ENCODE data around the gene ZDHHC11.
"Not testable (repeated sequence)": the region's sequence is repeated elsewhere in the genome, so short reads cannot be mapped to it uniquely, and the experiment has no call there.

The ZDHHC11 gene

GRCh38 chr5:850511-851006 lies at the start of gene ZDHHC11:
TSS of gene ZDHHC11 (minus strand) at chr5:850986. CDS start at chr5:850602, 384 bp downstream.
- DNase-seq: no peak

GRCh38 chr5:893711-894110 lies 42.9 kb upstream of the ZDHHC11 start:
- DNase-seq: no peak

- no peak for DNase-seq
Measured at GRCh38 chr5:893137-893506, 42.3 kb upstream of the ZDHHC11 start.

- DNase-seq: peak; percentile 65
Measured at GRCh38 chr5:892394-893136, 41.8 kb upstream of the ZDHHC11 start, which contains the start of the genes BRD9 and TRIP13. TSS of gene BRD9 (minus strand) at chr5:892801. CDS start at chr5:892657, 144 bp downstream. TSS of gene TRIP13 (plus strand) at chr5:892884. CDS start at chr5:892999, 115 bp downstream.

GRCh38 chr5:891837-892393 lies 41.1 kb upstream of the ZDHHC11 start:
- peak; percentile 3 for DNase-seq

- DNase-seq: no peak
Measured at GRCh38 chr5:891117-891836, 40.5 kb upstream of the ZDHHC11 start.

GRCh38 chr5:889075-889710 lies 38.4 kb upstream of the ZDHHC11 start:
- no peak for DNase-seq

GRCh38 chr5:888638-889035 lies 37.9 kb upstream of the ZDHHC11 start:
- no peak for DNase-seq

- DNase-seq: no peak
Measured at GRCh38 chr5:887947-888637, 37.3 kb upstream of the ZDHHC11 start.

- no peak for DNase-seq
Measured at GRCh38 chr5:886716-887325, 36.0 kb upstream of the ZDHHC11 start.

- no peak for DNase-seq
Measured at GRCh38 chr5:886036-886435, 35.2 kb upstream of the ZDHHC11 start.

- no peak for DNase-seq
Measured at GRCh38 chr5:885529-885928, 34.7 kb upstream of the ZDHHC11 start.

GRCh38 chr5:885127-885442 lies 34.3 kb upstream of the ZDHHC11 start:
- DNase-seq: no peak

- DNase-seq: no peak
Measured at GRCh38 chr5:884345-885126, 33.8 kb upstream of the ZDHHC11 start.

- no peak for DNase-seq
Measured at GRCh38 chr5:883475-884181, 32.8 kb upstream of the ZDHHC11 start.

- DNase-seq: no peak
Measured at GRCh38 chr5:882253-883183, 31.7 kb upstream of the ZDHHC11 start.

- no peak for DNase-seq
Measured at GRCh38 chr5:881551-881935, 30.8 kb upstream of the ZDHHC11 start.

- no peak for DNase-seq
Measured at GRCh38 chr5:880816-881550, 30.2 kb upstream of the ZDHHC11 start.

GRCh38 chr5:878677-879076 lies 27.9 kb upstream of the ZDHHC11 start:
- DNase-seq: not testable (repeated sequence)
